H9 (cell line): Measurements from ENCODE around the gene CYFIP1. TPM values are rescaled to one million over a fixed set of nuclear protein-coding genes. Genes with fewer than 3 reads are reported as not detected.

Experiments used
- DNase-seq: peaks from one replicate; pipeline ENCODE4 v3.0.0-alpha.2; 2017
- H2AFZ ChIP-seq: one replicate; pipeline ENCODE4 v1.6.1; 2013; ENCODE audit warnings: mild to moderate bottlenecking, low read length, control low read depth, moderate library complexity
- H2AK5ac ChIP-seq: 2 replicates; pipeline ENCODE4 v1.6.1; 2013; ENCODE audit warnings: low read length, control low read depth, mixed read lengths; ENCODE audit not compliant: insufficient read length
- H2BK120ac ChIP-seq: one replicate; pipeline ENCODE4 v1.6.1; 2013; ENCODE audit warnings: low read depth, mild to moderate bottlenecking, low read length, control low read depth, inconsistent platforms; ENCODE audit not compliant: poor library complexity, severe bottlenecking
- H2BK12ac ChIP-seq: 2 replicates; pipeline ENCODE4 v1.6.1; 2013; ENCODE audit warnings: low read length, control low read depth, mixed read lengths, low read depth; ENCODE audit not compliant: insufficient read length
- H2BK15ac ChIP-seq: 2 replicates; pipeline ENCODE4 v1.6.1; 2013; ENCODE audit warnings: low read depth, low read length, control low read depth
- H2BK20ac ChIP-seq: one replicate; pipeline ENCODE4 v1.6.1; 2013; ENCODE audit warnings: low read depth, mild to moderate bottlenecking, low read length, control low read depth, inconsistent platforms; ENCODE audit not compliant: poor library complexity, severe bottlenecking
- H2BK5ac ChIP-seq: 2 replicates; pipeline ENCODE4 v1.6.1; 2013; ENCODE audit warnings: low read length, control low read depth, mixed read lengths; ENCODE audit not compliant: insufficient read length
- H3K14ac ChIP-seq: 2 replicates; pipeline ENCODE4 v1.6.1; 2013; ENCODE audit warnings: low read length, control low read depth; ENCODE audit not compliant: insufficient read depth
- H3K18ac ChIP-seq: 2 replicates; pipeline ENCODE4 v1.6.1; 2013; ENCODE audit warnings: low read depth, mild to moderate bottlenecking, mixed read lengths, low read length, control low read depth; ENCODE audit not compliant: insufficient read length
- H3K23ac ChIP-seq: 2 replicates; pipeline ENCODE4 v1.6.1; 2013; ENCODE audit warnings: low read length, control low read depth, mixed read lengths, low read depth; ENCODE audit not compliant: insufficient read length
- H3K23me2 ChIP-seq: 2 replicates; pipeline ENCODE4 v1.6.1; 2013; ENCODE audit warnings: low read depth, mild to moderate bottlenecking, mixed read lengths, low read length, control low read depth; ENCODE audit not compliant: insufficient read length, poor library complexity, severe bottlenecking
- H3K27ac ChIP-seq: 2 replicates; pipeline ENCODE4 v1.5.1; 2013; ENCODE audit warnings: low read length, control low read depth, mixed read lengths, low read depth; ENCODE audit not compliant: insufficient read length
- H3K27me3 ChIP-seq: 2 replicates; pipeline ENCODE4 v1.6.1; 2013; ENCODE audit warnings: low read length, control low read depth, inconsistent platforms; ENCODE audit not compliant: insufficient read depth
- H3K4ac ChIP-seq: 2 replicates; pipeline ENCODE4 v1.6.1; 2013; ENCODE audit warnings: low read depth, mild to moderate bottlenecking, control low read depth, inconsistent platforms, low read length, moderate library complexity
- H3K4me1 ChIP-seq: 2 replicates; pipeline ENCODE4 v1.6.1; 2013; ENCODE audit warnings: low read length, control low read depth, inconsistent platforms; ENCODE audit not compliant: insufficient read depth
- H3K4me2 ChIP-seq: 2 replicates; pipeline ENCODE4 v1.6.1; 2013; ENCODE audit warnings: low read length, control low read depth, mixed read lengths; ENCODE audit not compliant: insufficient read length, insufficient read depth
- H3K56ac ChIP-seq: 2 replicates; pipeline ENCODE4 v1.6.1; 2013; ENCODE audit warnings: low read depth, mild to moderate bottlenecking, mixed read lengths, low read length, control low read depth; ENCODE audit not compliant: insufficient read length
- H3K79me1 ChIP-seq: 2 replicates; pipeline ENCODE4 v1.6.1; 2013; ENCODE audit warnings: low read depth, mild to moderate bottlenecking, moderate library complexity, low read length, control low read depth, inconsistent platforms; ENCODE audit not compliant: insufficient read depth, poor library complexity, severe bottlenecking
- H3K79me2 ChIP-seq: 2 replicates; pipeline ENCODE4 v1.6.1; 2013; ENCODE audit warnings: low read length, control low read depth, inconsistent platforms; ENCODE audit not compliant: insufficient read depth
- H3K9ac ChIP-seq: 2 replicates; pipeline ENCODE4 v1.6.1; 2013; ENCODE audit warnings: low read length, control low read depth, mixed read lengths; ENCODE audit not compliant: insufficient read length; ENCODE audit errors: extremely low read depth
- H3K9me3 ChIP-seq: one replicate; pipeline ENCODE4 v1.6.1; 2013; ENCODE audit warnings: low read depth, low read length, inconsistent platforms; ENCODE audit not compliant: control insufficient read depth
- H3T11ph ChIP-seq: one replicate; pipeline ENCODE4 v1.6.1; 2013; ENCODE audit warnings: mild to moderate bottlenecking, low read length, control low read depth, inconsistent platforms
- H4K20me1 ChIP-seq: one replicate; pipeline ENCODE4 v1.6.1; 2013; ENCODE audit not compliant: control insufficient read depth, insufficient read length, insufficient read depth
- H4K5ac ChIP-seq: 2 replicates; pipeline ENCODE4 v1.6.1; 2013; ENCODE audit warnings: low read depth, mild to moderate bottlenecking, mixed read lengths, low read length, control low read depth; ENCODE audit not compliant: insufficient read length
- H4K8ac ChIP-seq: replicated peaks from 2 replicates; pipeline ENCODE4 v1.6.1; 2013; ENCODE audit warnings: low read length, control low read depth, mixed read lengths, low read depth; ENCODE audit not compliant: insufficient read length
- H4K91ac ChIP-seq: 2 replicates; pipeline ENCODE4 v1.6.1; 2013; ENCODE audit warnings: low read depth, mild to moderate bottlenecking, moderate library complexity, mixed read lengths, low read length, control low read depth; ENCODE audit not compliant: insufficient read length
- H3K27ac Mint-ChIP-seq, 3 experiments: 2 replicates in 2 of 3; 3 replicates in 1 of 3; pipeline ENCODE4 v1.8.0; 2020 to 2021; ENCODE audit warnings: mixed read lengths in 3 of 3, mild to moderate bottlenecking in 1 of 3, moderate library complexity in 1 of 3
- H3K27me3 Mint-ChIP-seq: 2 replicates; pipeline ENCODE4 v1.8.0; 2021; ENCODE audit warnings: low read depth, mild to moderate bottlenecking, moderate library complexity, mixed read lengths
- H3K36me3 Mint-ChIP-seq, 3 experiments: 2 replicates in 2 of 3; 3 replicates in 1 of 3; pipeline ENCODE4 v1.8.0; 2020 to 2021; ENCODE audit warnings: low read depth in 3 of 3, mixed read lengths in 3 of 3; ENCODE audit not compliant: insufficient read depth in 1 of 3
- H3K4me1 Mint-ChIP-seq, 2 experiments: 2 replicates each; pipeline ENCODE4 v1.8.0; 2020; ENCODE audit warnings: mixed read lengths in 2 of 2
- H3K4me3 Mint-ChIP-seq, 2 experiments: 2 replicates in 1 of 2; 3 replicates in 1 of 2; pipeline ENCODE4 v1.8.0; 2020 to 2021; ENCODE audit warnings: mild to moderate bottlenecking in 2 of 2, mixed read lengths in 2 of 2, moderate library complexity in 1 of 2
- H3K9me3 Mint-ChIP-seq, 2 experiments: 2 replicates in 1 of 2; 3 replicates in 1 of 2; pipeline ENCODE4 v1.8.0; 2020; ENCODE audit warnings: mild to moderate bottlenecking in 2 of 2, mixed read lengths in 2 of 2, moderate library complexity in 1 of 2
- WGBS: extraction: QIAGEN DNeasy Blood & Tissue Kit; methylation state at CpG from one replicate; pipeline ENCODE4 v1.1.7; 2013; ENCODE audit warnings: missing lambda C conversion rate, low lambda C conversion rate, mixed read lengths; ENCODE audit not compliant: insufficient read length; ENCODE audit errors: extremely low coverage; 5-methylcytosine and 5-hydroxymethylcytosine counted together
- total RNA-seq: library from RNA; stranded (reverse); gene quantifications from 2 replicates; pipeline ENCODE4 v1.2.1, GENCODE V29; 2021
- TF ChIP-seq, protein P1 (sequence below): fragments of 200-600 bp; sonication (generic); conservative IDR thresholded peaks from 3 replicates; pipeline ENCODE4 v1.8.0; 2021; ENCODE audit warnings: antibody characterized with exemption, mild to moderate bottlenecking

CYFIP1 gene
- total RNA-seq, 1 experiment from 2014 or later = 71.2 TPM

DNA sequence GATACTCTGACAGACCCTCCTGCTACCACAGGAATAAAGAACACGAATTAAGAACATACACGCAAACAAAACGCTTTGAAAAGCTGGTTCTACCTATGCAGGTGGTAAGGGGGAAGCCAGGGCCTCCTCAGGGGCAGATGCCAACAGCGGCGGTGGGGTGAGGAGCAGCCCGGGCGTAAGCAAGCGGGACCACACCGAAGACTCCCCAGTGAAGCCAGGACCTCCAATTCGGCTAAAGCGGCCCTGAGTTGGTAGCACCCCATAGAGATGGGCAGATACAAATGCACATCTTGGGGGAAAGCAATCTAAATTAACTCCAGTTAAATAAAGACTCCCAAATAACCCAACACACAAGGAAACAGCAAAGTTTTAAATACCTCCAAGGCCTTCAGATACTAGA, 109.3 kb downstream of the CYFIP1 start:
- no CpG with 5 or more reads among the region's 11 CpGs for WGBS
- no peaks in the 10 kb centered on the region for H3K9me3 ChIP-seq
- H3K4me2 ChIP-seq = no peak overlapping the region
- no peaks in the 10 kb centered on the region for H4K20me1 ChIP-seq
- H3T11ph ChIP-seq = no peak overlapping the region
- no peak for DNase-seq
- no peak overlapping the region for H4K8ac ChIP-seq
- H3K4ac ChIP-seq = no peak overlapping the region
- no peaks in the 10 kb centered on the region for H3K79me1 ChIP-seq
- H3K4me1 Mint-ChIP-seq = peaks cover 15 to 17% of the 10 kb centered on the region in 2 experiments
- TF ChIP-seq, protein P1, sequence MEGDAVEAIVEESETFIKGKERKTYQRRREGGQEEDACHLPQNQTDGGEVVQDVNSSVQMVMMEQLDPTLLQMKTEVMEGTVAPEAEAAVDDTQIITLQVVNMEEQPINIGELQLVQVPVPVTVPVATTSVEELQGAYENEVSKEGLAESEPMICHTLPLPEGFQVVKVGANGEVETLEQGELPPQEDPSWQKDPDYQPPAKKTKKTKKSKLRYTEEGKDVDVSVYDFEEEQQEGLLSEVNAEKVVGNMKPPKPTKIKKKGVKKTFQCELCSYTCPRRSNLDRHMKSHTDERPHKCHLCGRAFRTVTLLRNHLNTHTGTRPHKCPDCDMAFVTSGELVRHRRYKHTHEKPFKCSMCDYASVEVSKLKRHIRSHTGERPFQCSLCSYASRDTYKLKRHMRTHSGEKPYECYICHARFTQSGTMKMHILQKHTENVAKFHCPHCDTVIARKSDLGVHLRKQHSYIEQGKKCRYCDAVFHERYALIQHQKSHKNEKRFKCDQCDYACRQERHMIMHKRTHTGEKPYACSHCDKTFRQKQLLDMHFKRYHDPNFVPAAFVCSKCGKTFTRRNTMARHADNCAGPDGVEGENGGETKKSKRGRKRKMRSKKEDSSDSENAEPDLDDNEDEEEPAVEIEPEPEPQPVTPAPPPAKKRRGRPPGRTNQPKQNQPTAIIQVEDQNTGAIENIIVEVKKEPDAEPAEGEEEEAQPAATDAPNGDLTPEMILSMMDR = no peak
- no peak overlapping the region for H2BK15ac ChIP-seq
- H2BK20ac ChIP-seq = no peak overlapping the region
- H3K4me3 Mint-ChIP-seq = no peak overlapping the region
- peak overlapping the region in 2 of 3 experiments; percentile 25 to 67; a peak in 1 of 7 replicates for H3K27ac Mint-ChIP-seq
- H4K91ac ChIP-seq = no peak overlapping the region
- H2BK120ac ChIP-seq = no peak overlapping the region
- peaks cover 3% of the 10 kb centered on the region; the same call in 1 of the 2 replicates for H3K4me1 ChIP-seq
- no peaks in the 10 kb centered on the region; a peak in 2 of 5 replicates for H3K9me3 Mint-ChIP-seq
- H2AK5ac ChIP-seq = no peak overlapping the region
- H3K27me3 Mint-ChIP-seq = no peaks in the 10 kb centered on the region; the same call in 1 of the 2 replicates
- H3K14ac ChIP-seq = no peak overlapping the region
- no peak overlapping the region for H3K9ac ChIP-seq
- H3K36me3 Mint-ChIP-seq = peaks cover 40 to 80% (median 61%) of the 10 kb centered on the region in 3 experiments
- no peak overlapping the region for H4K5ac ChIP-seq
- no peak overlapping the region for H3K23ac ChIP-seq
- H3K56ac ChIP-seq = no peak overlapping the region
- H3K27ac ChIP-seq = no peak overlapping the region
- H3K79me2 ChIP-seq = no peaks in the 10 kb centered on the region
- H2BK5ac ChIP-seq = no peak overlapping the region
- no peak overlapping the region for H2AFZ ChIP-seq
- no peaks in the 10 kb centered on the region for H3K27me3 ChIP-seq
- no peak overlapping the region for H2BK12ac ChIP-seq
- H3K23me2 ChIP-seq = no peaks in the 10 kb centered on the region
- H3K18ac ChIP-seq = no peak overlapping the region
